Measurements from ENCODE around the gene KCNIP4.

The KCNIP4 gene

DNA sequence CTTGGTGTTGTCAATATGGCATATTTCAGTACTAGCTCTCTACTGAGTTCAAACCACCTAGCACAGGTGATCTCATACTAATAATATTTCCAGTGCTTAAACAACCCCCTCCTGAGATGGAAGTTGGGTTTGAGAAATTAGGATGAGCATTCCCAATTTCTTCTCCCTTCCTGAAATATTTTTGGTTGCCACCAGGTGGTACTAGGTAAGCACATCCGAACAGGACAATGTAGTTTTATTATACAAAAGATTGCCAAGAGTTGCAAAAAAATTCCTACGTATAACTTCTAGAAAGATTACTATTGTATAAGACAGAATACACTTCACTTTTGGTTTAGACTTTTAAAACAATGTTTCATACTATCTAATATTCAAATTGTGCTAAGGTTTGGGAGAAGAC is 763.8 kb downstream of the KCNIP4 start:
- no peak for DNase-seq (ENCODE audit: low read depth)
- TF ChIP-seq, protein P1, sequence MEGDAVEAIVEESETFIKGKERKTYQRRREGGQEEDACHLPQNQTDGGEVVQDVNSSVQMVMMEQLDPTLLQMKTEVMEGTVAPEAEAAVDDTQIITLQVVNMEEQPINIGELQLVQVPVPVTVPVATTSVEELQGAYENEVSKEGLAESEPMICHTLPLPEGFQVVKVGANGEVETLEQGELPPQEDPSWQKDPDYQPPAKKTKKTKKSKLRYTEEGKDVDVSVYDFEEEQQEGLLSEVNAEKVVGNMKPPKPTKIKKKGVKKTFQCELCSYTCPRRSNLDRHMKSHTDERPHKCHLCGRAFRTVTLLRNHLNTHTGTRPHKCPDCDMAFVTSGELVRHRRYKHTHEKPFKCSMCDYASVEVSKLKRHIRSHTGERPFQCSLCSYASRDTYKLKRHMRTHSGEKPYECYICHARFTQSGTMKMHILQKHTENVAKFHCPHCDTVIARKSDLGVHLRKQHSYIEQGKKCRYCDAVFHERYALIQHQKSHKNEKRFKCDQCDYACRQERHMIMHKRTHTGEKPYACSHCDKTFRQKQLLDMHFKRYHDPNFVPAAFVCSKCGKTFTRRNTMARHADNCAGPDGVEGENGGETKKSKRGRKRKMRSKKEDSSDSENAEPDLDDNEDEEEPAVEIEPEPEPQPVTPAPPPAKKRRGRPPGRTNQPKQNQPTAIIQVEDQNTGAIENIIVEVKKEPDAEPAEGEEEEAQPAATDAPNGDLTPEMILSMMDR (IDR thresholded peaks at IDR 0.05; ENCODE audit: insufficient read depth, low read depth, low read length, missing control alignments), result no peak
- no peak overlapping the region for H3K4me3 ChIP-seq (ENCODE audit: low read length)

DNA sequence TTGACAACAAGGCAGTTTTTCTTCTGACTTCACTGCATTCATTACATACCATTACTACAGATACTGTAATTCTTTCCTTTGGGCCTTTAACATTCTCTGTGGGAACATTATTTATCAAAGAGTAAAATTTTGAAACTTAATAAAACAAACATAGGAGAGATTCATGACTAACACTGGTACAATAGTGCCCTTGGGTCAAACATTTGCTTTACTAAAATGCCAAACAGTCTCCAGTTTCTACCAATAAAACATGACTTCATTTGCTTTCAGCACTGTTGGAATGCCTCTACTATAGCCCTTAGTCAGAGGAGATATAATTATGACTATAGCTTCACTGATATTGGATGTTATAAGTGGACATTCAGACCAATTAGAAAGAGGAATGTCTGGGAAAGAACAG is 766.9 kb downstream of the KCNIP4 start:
- H3K4me3 ChIP-seq (ENCODE audit: low read length), result no peak overlapping the region
- no peak for DNase-seq (ENCODE audit: low read depth)
- TF ChIP-seq, protein P1 (IDR thresholded peaks at IDR 0.05; ENCODE audit: insufficient read depth, low read depth, low read length, missing control alignments), result no peak

DNA sequence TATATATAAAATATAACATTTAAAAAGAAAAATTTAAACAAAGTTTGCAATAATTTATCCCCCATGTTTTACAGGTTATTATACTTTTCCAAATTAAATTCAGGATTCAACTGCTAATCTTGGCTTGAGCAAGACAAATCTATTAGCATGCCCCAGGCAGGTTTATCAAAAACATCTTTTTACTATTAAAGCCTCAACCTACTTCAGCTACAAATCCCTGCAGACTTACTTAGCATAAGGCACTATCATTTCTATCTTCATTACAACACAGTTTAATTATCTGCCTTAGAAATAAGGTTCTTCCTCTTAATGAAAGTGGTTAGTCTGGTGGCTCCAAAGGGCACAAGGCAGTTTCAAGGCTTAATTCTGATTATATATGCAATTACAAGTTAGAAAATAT is 770.7 kb downstream of the KCNIP4 start:
- no peak for DNase-seq (ENCODE audit: low read depth)
- no peak overlapping the region for H3K4me3 ChIP-seq (ENCODE audit: low read length)
- TF ChIP-seq, protein P1 (IDR thresholded peaks at IDR 0.05; ENCODE audit: insufficient read depth, low read depth, low read length, missing control alignments), result no peak

DNA sequence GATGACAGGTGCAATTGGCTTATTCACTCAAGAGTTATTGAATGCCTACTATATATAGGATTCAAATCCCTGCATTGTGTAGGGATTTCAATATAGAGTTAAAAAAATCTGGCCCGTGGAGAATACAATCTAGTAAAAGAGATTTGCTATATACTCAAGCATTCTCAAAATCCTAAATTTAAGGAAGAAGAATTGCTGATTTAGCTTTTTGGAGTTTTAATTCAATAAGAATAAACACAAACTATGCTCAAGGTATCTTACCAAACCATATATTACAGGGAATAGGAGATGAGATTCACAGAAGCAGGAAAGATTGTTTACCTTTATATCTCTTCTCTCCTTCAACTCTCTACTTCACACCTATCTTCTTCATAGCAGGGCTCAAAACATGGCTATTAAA is 771.5 kb downstream of the KCNIP4 start:
- no peak overlapping the region for H3K4me3 ChIP-seq (ENCODE audit: low read length)
- TF ChIP-seq, protein P1 (IDR thresholded peaks at IDR 0.05; ENCODE audit: insufficient read depth, low read depth, low read length, missing control alignments), result no peak
- DNase-seq (ENCODE audit: low read depth), result no peak

DNA sequence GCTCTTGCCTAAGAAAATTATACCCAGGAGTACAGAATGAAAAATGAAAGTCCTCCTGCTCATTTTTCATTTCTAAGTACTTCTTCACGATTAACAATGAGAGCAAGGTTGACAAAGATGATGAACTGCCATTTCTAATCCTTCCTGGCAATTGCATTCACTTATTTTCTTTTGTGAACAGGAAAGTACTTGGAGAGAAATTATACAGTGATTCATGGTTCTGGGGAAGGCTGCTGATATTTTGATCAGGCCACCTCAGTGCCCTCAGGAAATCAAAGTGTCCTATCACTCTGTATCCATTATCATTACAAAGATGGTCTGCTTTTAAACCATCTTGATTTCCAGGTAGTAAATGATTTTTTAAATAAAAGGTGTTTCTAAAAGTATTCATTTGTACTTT is 780.9 kb downstream of the KCNIP4 start:
- TF ChIP-seq, protein P1 (IDR thresholded peaks at IDR 0.05; ENCODE audit: insufficient read depth, low read depth, low read length, missing control alignments), result no peak
- DNase-seq (ENCODE audit: low read depth), result no peak

DNA sequence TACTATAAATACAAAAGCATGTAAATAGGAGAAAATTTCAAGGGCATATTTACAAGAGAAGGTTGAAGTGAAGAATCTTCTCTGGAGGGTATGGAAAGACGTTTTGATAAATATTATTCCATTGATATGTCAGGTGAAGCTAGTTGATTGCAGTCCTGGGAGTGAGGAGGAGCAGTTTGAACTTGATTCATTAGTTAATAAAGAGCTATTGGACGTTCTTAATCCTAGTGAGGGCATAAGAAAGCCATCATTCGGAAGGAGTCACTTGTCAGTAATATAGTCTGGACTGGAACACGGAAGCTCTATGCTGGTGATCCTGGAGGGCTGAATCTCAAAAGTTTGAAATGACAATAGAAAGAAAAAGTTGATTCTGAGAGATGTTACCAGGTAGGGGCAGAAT is 793.2 kb downstream of the KCNIP4 start:
- DNase-seq (ENCODE audit: low read depth), result no peak
- no peak overlapping the region for H3K4me3 ChIP-seq (ENCODE audit: low read length)
- TF ChIP-seq, protein P1 (IDR thresholded peaks at IDR 0.05; ENCODE audit: insufficient read depth, low read depth, low read length, missing control alignments), result no peak

More for the DNA sequence above, 780.9 kb downstream of the KCNIP4 start:
- H3K4me3 ChIP-seq (ENCODE audit: low read length), result no peak overlapping the region

DNA sequence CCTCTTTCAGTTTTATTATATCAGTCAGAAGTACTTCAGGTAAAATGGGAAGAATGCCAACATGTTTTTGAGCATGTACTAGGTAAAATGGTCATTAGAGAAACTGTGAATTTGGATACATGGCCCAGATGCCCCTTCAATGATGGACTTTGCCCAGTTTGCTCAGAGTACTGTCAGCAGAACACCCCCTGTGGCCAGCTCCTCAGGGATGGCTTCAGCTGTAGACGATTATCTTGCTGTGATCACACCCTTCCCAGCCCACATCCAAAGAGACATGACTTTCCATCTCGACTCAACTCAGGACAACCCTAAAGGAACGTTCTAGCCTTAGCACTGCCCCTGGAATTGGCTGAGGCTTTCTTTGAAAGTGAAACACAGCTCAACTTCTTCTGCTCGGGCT is 809.2 kb downstream of the KCNIP4 start:
- H3K4me3 ChIP-seq (ENCODE audit: low read length), result no peak overlapping the region
- DNase-seq (ENCODE audit: low read depth), result no peak
- TF ChIP-seq, protein P1 (IDR thresholded peaks at IDR 0.05; ENCODE audit: insufficient read depth, low read depth, low read length, missing control alignments), result no peak
